GM12878 (cell line): ENCODE measurements around the gene SPOCK1. TPM values are rescaled to one million over a fixed set of nuclear protein-coding genes. Genes with fewer than 3 reads are reported as not detected.

Experiments used
- ATAC-seq: fragments of 200-7000 bp; cut with Tn5 transposase; 3 replicates; pipeline ENCODE4 v1.9.1; 2020; ENCODE audit warnings: mild to moderate bottlenecking, moderate library complexity
- BruUV-seq: library from RNA; stranded (reverse); fragments of 400-500 nt; replicated peaks from 2 replicates; lab custom pipeline; 2021; lab: Mats Ljungman, UMichigan
- CTCF ChIA-PET: fragments of 300-600 bp; sonication (Branson Sonifier 250); formaldehyde crosslinking; extraction: SDS; loops from one replicate; lab custom pipeline; 2021; ENCODE audit warnings: inconsistent platforms; lab: Yijun Ruan, JAX
- POLR2A ChIA-PET: fragments of 350-600 bp; formaldehyde crosslinking; extraction: SDS; loops from one replicate; lab custom pipeline; 2021; ENCODE audit warnings: inconsistent platforms; lab: Charles Lee
- RAD21 ChIA-PET: fragments of 300-600 bp; sonication (Branson Sonifier 250); formaldehyde crosslinking; loops from one replicate; lab custom pipeline; 2023; ENCODE audit warnings: antibody characterized with exemption; ENCODE audit not compliant: unreplicated experiment; lab: Charles Lee
- SMC1A ChIA-PET: fragments of 300-600 bp; sonication (Branson Sonifier 250); formaldehyde crosslinking; loops from one replicate; lab custom pipeline; 2023; ENCODE audit not compliant: unreplicated experiment, uncharacterized antibody; lab: Charles Lee
- DNase-seq: peaks from one replicate; pipeline ENCODE4 v3.0.0-alpha.2; 2011; ENCODE audit warnings: low read depth, low spot score
- FAIRE-seq: peaks from 3 replicates; lab custom pipeline; 2011; peaks lifted over from hg19 to GRCh38; lab: Jason Lieb, UNC
- H2AFZ ChIP-seq: 2 replicates; pipeline ENCODE4 v1.6.0; 2011; ENCODE audit warnings: low read depth, low read length, control low read depth; ENCODE audit not compliant: control insufficient read depth
- H3K27ac ChIP-seq: 2 replicates; pipeline ENCODE4 v1.5.1; 2011; ENCODE audit warnings: control low read depth; ENCODE audit not compliant: control insufficient read depth, insufficient read depth
- H3K27me3 ChIP-seq, 2 experiments: replicated peaks in 1 of 2; 2 replicates each; pipeline versions ENCODE4 v1.6.0 to v1.6.1; 2011; ENCODE audit warnings: low read length in 1 of 2; ENCODE audit not compliant: control insufficient read depth in 2 of 2, insufficient read depth in 2 of 2
- H3K36me3 ChIP-seq, 2 experiments: 2 replicates each; pipeline ENCODE4 v1.5.1; 2011; ENCODE audit warnings: low read length in 1 of 2; ENCODE audit not compliant: control insufficient read depth in 2 of 2, insufficient read depth in 2 of 2
- H3K4me1 ChIP-seq: 2 replicates; pipeline ENCODE4 v1.6.1; 2011; ENCODE audit warnings: mild to moderate bottlenecking, low read length, moderate library complexity, mixed read lengths; ENCODE audit not compliant: control insufficient read depth, insufficient read depth
- H3K4me2 ChIP-seq: 2 replicates; pipeline ENCODE4 v1.6.0; 2011; ENCODE audit warnings: control low read depth; ENCODE audit not compliant: control insufficient read depth, insufficient read depth
- H3K4me3 ChIP-seq: fragments of 200-600 bp; sonication (generic); 2 replicates; pipeline ENCODE4 v1.5.1; 2016
- H3K79me2 ChIP-seq: 2 replicates; pipeline ENCODE4 v1.6.0; 2011; ENCODE audit warnings: low read length; ENCODE audit not compliant: control insufficient read depth, insufficient read depth
- H3K9ac ChIP-seq: 2 replicates; pipeline ENCODE4 v1.8.0; 2011; ENCODE audit warnings: low read length, control low read depth, mixed read lengths; ENCODE audit not compliant: control insufficient read depth, insufficient read depth
- H3K9me3 ChIP-seq: replicated peaks from 3 replicates; pipeline ENCODE4 v1.5.1; 2011; ENCODE audit warnings: mild to moderate bottlenecking, low read length; ENCODE audit not compliant: control insufficient read depth, insufficient read depth
- H4K20me1 ChIP-seq: 2 replicates; pipeline ENCODE4 v1.6.0; 2011; ENCODE audit not compliant: control insufficient read depth, insufficient read depth
- BCL11A ChIP-seq: IDR thresholded peaks from 2 replicates; pipeline ENCODE4 v1.6.1; 2011; ENCODE audit warnings: low read depth, low read length
- CBX3 ChIP-seq: fragments of 200-600 bp; sonication (generic); IDR thresholded peaks from 2 replicates; pipeline ENCODE4 v1.6.1; 2016; ENCODE audit warnings: low read depth, borderline replicate concordance
- CHD2 ChIP-seq: IDR thresholded peaks from 2 replicates; pipeline ENCODE4 v1.6.1; 2011; ENCODE audit warnings: low read depth, low read length, improper control_type of control experiment, borderline replicate concordance
- HCFC1 ChIP-seq: fragments of 150-350 bp; IDR thresholded peaks from 2 replicates; pipeline ENCODE4 v1.6.1; 2014; ENCODE audit warnings: low read length
- NRF1 ChIP-seq: conservative IDR thresholded peaks from 2 replicates; pipeline ENCODE4 v1.6.1; 2011; ENCODE audit warnings: mild to moderate bottlenecking, low read depth, low read length, improper control_type of control experiment
- RELA ChIP-seq: fragments of 450-650 bp; IDR thresholded peaks from 2 replicates; pipeline ENCODE4 v1.8.0; 2014; ENCODE audit warnings: borderline replicate concordance; ENCODE audit not compliant: partially characterized antibody
- SIX5 ChIP-seq: IDR thresholded peaks from 2 replicates; pipeline ENCODE4 v1.6.1; 2011; ENCODE audit warnings: mild to moderate bottlenecking, low read depth, low read length, moderate library complexity; ENCODE audit not compliant: severe bottlenecking
- TCF12 ChIP-seq: IDR thresholded peaks from 2 replicates; pipeline ENCODE4 v1.6.1; 2011; ENCODE audit warnings: low read depth, mild to moderate bottlenecking, low read length
- ZBTB33 ChIP-seq: fragments of 450-650 bp; IDR thresholded peaks from 2 replicates; pipeline ENCODE4 v1.6.1; 2017; ENCODE audit warnings: mild to moderate bottlenecking
- ZBTB40 ChIP-seq: fragments of 450-650 bp; IDR thresholded peaks from 2 replicates; pipeline ENCODE4 v1.6.1; 2016; ENCODE audit warnings: mild to moderate bottlenecking, moderate library complexity, borderline replicate concordance
- ZZZ3 ChIP-seq: IDR thresholded peaks from 2 replicates; pipeline ENCODE4 v1.6.1; 2011; ENCODE audit warnings: low read depth; ENCODE audit not compliant: control insufficient read depth, insufficient read length
- WGBS: methylation state at CpG from one replicate; pipeline ENCODE4 v1.1.6; 2016; ENCODE audit warnings: low lambda C conversion rate; ENCODE audit not compliant: insufficient replicate concordance, insufficient coverage; ENCODE audit errors: missing lambda C conversion rate; 5-methylcytosine and 5-hydroxymethylcytosine counted together
- in situ Hi-C: fragments of 300-500 bp; cut with MboI; formaldehyde crosslinking; loops from 9 replicates; pipeline ENCODE4 v1.14.3; 2018; ENCODE audit warnings: mixed read lengths
- intact Hi-C: fragments of 100-400 bp; cut with micrococcal nuclease; formaldehyde crosslinking; loops from one replicate; pipeline ENCODE4 v1.14.2; 2022; ENCODE audit not compliant: unreplicated experiment
- polyA plus RNA-seq, 11 experiments: library from polyadenylated mRNA; depleted of rRNA in 4 of 11; unstranded in 6 of 11; stranded (reverse) in 5 of 11; fragments of >200 nt; fragmentation: Nextera tagmentation in 4 of 11; fragmentation: Illumina TruSeq in 1 of 11; extraction: Ambion mirVana in 4 of 11; extraction: Trizol in 1 of 11; gene quantifications; 1 replicate in 1 of 11; 2 replicates in 10 of 11; pipeline versions ENCODE4 v1.2.1 to v1.2.3, GENCODE V29; 2011 to 2016; ENCODE audit warnings: inconsistent platforms in 2 of 11, missing spikeins in 2 of 11, low read depth in 1 of 11
- total RNA-seq, 4 experiments: library from RNA; depleted of rRNA in 3 of 4; stranded (reverse); fragments of >200 nt in 3 of 4; fragmentation: Illumina TruSeq in 1 of 4; extraction: Trizol in 1 of 4; gene quantifications; 2 replicates each; pipeline versions ENCODE4 v1.2.1 to v1.2.3, GENCODE V29; 2013 to 2021
- TF ChIP-seq, protein P1 (sequence below): fragments of 450-650 bp; IDR thresholded peaks from 2 replicates; pipeline ENCODE4 v1.6.1; 2016; ENCODE audit warnings: mild to moderate bottlenecking
- TF ChIP-seq, protein P2 (sequence below): IDR thresholded peaks from 2 replicates; pipeline ENCODE4 v1.6.1; 2012; ENCODE audit warnings: low read depth, low read length, improper control_type of control experiment
- TF ChIP-seq, protein P3 (sequence below): fragments of 450-650 bp; IDR thresholded peaks from 2 replicates; pipeline ENCODE4 v1.6.1; 2016; ENCODE audit warnings: mild to moderate bottlenecking

The SPOCK1 gene
- total and polyA plus RNA-seq, 10 of the 15 experiments (the other 5 are each of a cell fraction or from before 2014, with no cell fraction given) = 0.06 to 0.68 (median 0.25) TPM; not detected in 3

- CTCF ChIA-PET = no interaction called here
- no peaks in the 10 kb centered on the region for H3K9me3 ChIP-seq
- no peaks in the 10 kb centered on the region for H4K20me1 ChIP-seq
- no peak for FAIRE-seq
- H3K79me2 ChIP-seq = no peaks in the 10 kb centered on the region
- H3K4me3 ChIP-seq = no peak overlapping the region
- H3K4me2 ChIP-seq = no peak overlapping the region
- H3K27me3 ChIP-seq = peaks cover 0 to 2% of the 10 kb centered on the region in 2 experiments; a peak in 1 of 4 replicates
- no peak for ATAC-seq
- no peaks in the 10 kb centered on the region for H3K4me1 ChIP-seq
- H3K9ac ChIP-seq = no peak overlapping the region
- intact Hi-C loops = no loop called here
- no peaks in the 10 kb centered on the region for H3K36me3 ChIP-seq
- no TSS peak for BruUV-seq
- no peak overlapping the region for H3K27ac ChIP-seq
- POLR2A ChIA-PET = no interaction called here
- DNase-seq = no peak
- RAD21 ChIA-PET = no interaction called here
- SMC1A ChIA-PET = interaction anchor here (1.2 kb wide), 1 partner anchor 56 kb away, joined by 3 read pairs; no protein-coding TSS in a partner anchor
- 45% methylated on average over 4 of the region's 4 CpGs for WGBS
- in situ Hi-C loops = no loop called here
- H2AFZ ChIP-seq = no peak overlapping the region
- no peak for TF ChIP-seq BCL11A
- no peak for TF ChIP-seq ZBTB33
- TF ChIP-seq ZBTB40 = no peak
- TF ChIP-seq SIX5 = no peak
- TF ChIP-seq, protein P1, sequence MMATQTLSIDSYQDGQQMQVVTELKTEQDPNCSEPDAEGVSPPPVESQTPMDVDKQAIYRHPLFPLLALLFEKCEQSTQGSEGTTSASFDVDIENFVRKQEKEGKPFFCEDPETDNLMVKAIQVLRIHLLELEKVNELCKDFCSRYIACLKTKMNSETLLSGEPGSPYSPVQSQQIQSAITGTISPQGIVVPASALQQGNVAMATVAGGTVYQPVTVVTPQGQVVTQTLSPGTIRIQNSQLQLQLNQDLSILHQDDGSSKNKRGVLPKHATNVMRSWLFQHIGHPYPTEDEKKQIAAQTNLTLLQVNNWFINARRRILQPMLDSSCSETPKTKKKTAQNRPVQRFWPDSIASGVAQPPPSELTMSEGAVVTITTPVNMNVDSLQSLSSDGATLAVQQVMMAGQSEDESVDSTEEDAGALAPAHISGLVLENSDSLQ = no peak
- TF ChIP-seq, protein P2, sequence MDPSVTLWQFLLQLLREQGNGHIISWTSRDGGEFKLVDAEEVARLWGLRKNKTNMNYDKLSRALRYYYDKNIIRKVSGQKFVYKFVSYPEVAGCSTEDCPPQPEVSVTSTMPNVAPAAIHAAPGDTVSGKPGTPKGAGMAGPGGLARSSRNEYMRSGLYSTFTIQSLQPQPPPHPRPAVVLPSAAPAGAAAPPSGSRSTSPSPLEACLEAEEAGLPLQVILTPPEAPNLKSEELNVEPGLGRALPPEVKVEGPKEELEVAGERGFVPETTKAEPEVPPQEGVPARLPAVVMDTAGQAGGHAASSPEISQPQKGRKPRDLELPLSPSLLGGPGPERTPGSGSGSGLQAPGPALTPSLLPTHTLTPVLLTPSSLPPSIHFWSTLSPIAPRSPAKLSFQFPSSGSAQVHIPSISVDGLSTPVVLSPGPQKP = no peak
- TF ChIP-seq CHD2 = no peak
- TF ChIP-seq ZZZ3 = no peak
- no peak for TF ChIP-seq NRF1
- TF ChIP-seq HCFC1 = no peak
- TF ChIP-seq TCF12 = no peak
- no peak for TF ChIP-seq RELA
- TF ChIP-seq CBX3 = no peak
- TF ChIP-seq, protein P3, sequence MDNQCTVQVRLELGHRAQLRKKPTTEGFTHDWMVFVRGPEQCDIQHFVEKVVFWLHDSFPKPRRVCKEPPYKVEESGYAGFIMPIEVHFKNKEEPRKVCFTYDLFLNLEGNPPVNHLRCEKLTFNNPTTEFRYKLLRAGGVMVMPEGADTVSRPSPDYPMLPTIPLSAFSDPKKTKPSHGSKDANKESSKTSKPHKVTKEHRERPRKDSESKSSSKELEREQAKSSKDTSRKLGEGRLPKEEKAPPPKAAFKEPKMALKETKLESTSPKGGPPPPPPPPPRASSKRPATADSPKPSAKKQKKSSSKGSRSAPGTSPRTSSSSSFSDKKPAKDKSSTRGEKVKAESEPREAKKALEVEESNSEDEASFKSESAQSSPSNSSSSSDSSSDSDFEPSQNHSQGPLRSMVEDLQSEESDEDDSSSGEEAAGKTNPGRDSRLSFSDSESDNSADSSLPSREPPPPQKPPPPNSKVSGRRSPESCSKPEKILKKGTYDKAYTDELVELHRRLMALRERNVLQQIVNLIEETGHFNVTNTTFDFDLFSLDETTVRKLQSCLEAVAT = no peak
These were observed 234.6 kb downstream of the SPOCK1 start for GRCh38 chr5:137264573-137264972.
